Ishikawa (cell line): Measurements from ENCODE around the gene APOF.
A peak's percentile ranks its signal among the peaks of the same experiment; 100 is the strongest.

Experiments
- CEBPB ChIP-seq: IDR thresholded peaks from 2 replicates; pipeline ENCODE4 v1.6.1; 2012
- CREB1 ChIP-seq: IDR thresholded peaks from 2 replicates; pipeline ENCODE4 v1.6.1; 2012; ENCODE audit warnings: low read depth
- EGR1 ChIP-seq: IDR thresholded peaks from 2 replicates; pipeline ENCODE4 v1.6.1; 2012
- EP300 ChIP-seq: IDR thresholded peaks from 2 replicates; pipeline ENCODE4 v1.6.1; 2012; ENCODE audit warnings: borderline replicate concordance
- FOXM1 ChIP-seq: IDR thresholded peaks from 2 replicates; pipeline ENCODE4 v1.6.1; 2012; ENCODE audit warnings: low read depth, borderline replicate concordance
- NFIC ChIP-seq: IDR thresholded peaks from 2 replicates; pipeline ENCODE4 v1.6.1; 2012
- RAD21 ChIP-seq: IDR thresholded peaks from 2 replicates; pipeline ENCODE4 v1.6.1; 2012; ENCODE audit warnings: low read depth
- TAF1 ChIP-seq: IDR thresholded peaks from 2 replicates; pipeline ENCODE4 v1.6.1; 2012; ENCODE audit warnings: low read depth, mild to moderate bottlenecking
- TCF12 ChIP-seq: IDR thresholded peaks from 2 replicates; pipeline ENCODE4 v1.6.1; 2012; ENCODE audit warnings: low read depth
- TEAD4 ChIP-seq: IDR thresholded peaks from 2 replicates; pipeline ENCODE4 v1.6.1; 2012
- YY1 ChIP-seq: IDR thresholded peaks from 2 replicates; pipeline ENCODE4 v1.6.1; 2012; ENCODE audit warnings: low read depth
- ZBTB7A ChIP-seq: IDR thresholded peaks from 2 replicates; pipeline ENCODE4 v1.6.1; 2012; ENCODE audit warnings: low read depth
- TF ChIP-seq, protein P1 (sequence below): IDR thresholded peaks from 2 replicates; pipeline ENCODE4 v1.6.1; 2012
- TF ChIP-seq, protein P2 (sequence below): IDR thresholded peaks from 2 replicates; pipeline ENCODE4 v1.6.1; 2012
- TF ChIP-seq, protein P3 (sequence below): IDR thresholded peaks from 2 replicates; pipeline ENCODE4 v1.6.1; 2012; ENCODE audit warnings: low read depth, mild to moderate bottlenecking

The APOF gene

GRCh38 chr12:56333197-56333678, 29.4 kb downstream of the APOF start:
- TF ChIP-seq, protein P1, sequence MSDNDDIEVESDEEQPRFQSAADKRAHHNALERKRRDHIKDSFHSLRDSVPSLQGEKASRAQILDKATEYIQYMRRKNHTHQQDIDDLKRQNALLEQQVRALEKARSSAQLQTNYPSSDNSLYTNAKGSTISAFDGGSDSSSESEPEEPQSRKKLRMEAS, result no peak
- TF ChIP-seq EGR1, result 0 out of 2 replicates have a peak, but pooled peaks have one; percentile 24

- TF ChIP-seq FOXM1 (no peak), TCF12 (no peak), CREB1 (no peak), TEAD4 (no peak), EGR1 (no peak), TAF1 (no peak), ZBTB7A (no peak), RAD21 (no peak), EP300 (no peak), NFIC (no peak)
- TF ChIP-seq, protein P1, result no peak
- TF ChIP-seq, protein P2, sequence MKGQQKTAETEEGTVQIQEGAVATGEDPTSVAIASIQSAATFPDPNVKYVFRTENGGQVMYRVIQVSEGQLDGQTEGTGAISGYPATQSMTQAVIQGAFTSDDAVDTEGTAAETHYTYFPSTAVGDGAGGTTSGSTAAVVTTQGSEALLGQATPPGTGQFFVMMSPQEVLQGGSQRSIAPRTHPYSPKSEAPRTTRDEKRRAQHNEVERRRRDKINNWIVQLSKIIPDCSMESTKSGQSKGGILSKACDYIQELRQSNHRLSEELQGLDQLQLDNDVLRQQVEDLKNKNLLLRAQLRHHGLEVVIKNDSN, result no peak
- TF ChIP-seq, protein P3, sequence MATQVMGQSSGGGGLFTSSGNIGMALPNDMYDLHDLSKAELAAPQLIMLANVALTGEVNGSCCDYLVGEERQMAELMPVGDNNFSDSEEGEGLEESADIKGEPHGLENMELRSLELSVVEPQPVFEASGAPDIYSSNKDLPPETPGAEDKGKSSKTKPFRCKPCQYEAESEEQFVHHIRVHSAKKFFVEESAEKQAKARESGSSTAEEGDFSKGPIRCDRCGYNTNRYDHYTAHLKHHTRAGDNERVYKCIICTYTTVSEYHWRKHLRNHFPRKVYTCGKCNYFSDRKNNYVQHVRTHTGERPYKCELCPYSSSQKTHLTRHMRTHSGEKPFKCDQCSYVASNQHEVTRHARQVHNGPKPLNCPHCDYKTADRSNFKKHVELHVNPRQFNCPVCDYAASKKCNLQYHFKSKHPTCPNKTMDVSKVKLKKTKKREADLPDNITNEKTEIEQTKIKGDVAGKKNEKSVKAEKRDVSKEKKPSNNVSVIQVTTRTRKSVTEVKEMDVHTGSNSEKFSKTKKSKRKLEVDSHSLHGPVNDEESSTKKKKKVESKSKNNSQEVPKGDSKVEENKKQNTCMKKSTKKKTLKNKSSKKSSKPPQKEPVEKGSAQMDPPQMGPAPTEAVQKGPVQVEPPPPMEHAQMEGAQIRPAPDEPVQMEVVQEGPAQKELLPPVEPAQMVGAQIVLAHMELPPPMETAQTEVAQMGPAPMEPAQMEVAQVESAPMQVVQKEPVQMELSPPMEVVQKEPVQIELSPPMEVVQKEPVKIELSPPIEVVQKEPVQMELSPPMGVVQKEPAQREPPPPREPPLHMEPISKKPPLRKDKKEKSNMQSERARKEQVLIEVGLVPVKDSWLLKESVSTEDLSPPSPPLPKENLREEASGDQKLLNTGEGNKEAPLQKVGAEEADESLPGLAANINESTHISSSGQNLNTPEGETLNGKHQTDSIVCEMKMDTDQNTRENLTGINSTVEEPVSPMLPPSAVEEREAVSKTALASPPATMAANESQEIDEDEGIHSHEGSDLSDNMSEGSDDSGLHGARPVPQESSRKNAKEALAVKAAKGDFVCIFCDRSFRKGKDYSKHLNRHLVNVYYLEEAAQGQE, result no peak
Observed at GRCh38 chr12:56332512-56333196, 30.0 kb downstream of the APOF start.

DNA sequence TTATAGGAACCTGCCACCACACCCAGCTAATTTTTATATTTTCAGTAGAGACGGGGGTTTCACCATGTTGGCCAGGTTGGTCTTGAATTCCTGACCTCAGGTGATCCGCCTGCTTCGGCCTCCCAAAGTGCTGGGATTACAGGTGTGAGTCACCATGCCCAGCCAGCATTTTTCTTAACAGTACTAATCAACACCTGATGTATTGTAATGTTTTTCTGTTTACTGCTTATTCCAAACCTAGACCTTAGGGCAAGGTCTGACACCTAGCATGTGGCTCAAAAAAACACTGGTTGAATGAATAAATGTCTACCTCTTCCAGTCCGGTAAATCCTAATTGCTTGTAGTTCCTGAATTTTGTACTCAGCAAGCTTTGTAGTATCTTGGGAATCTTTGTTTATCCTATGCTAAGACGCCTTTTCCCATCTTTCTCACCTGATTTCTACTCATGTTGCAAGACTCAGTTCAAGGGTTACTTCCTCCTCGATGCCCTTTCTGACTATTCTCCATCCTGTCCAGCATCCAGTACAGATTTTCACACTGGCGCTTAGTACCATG, 31.6 kb downstream of the APOF start:
- TF ChIP-seq EP300 (no peak), FOXM1 (no peak), YY1 (no peak), NFIC (no peak), EGR1 (no peak), TAF1 (no peak), CEBPB (no peak)
- TF ChIP-seq, protein P1, result no peak
- TF ChIP-seq, protein P2, result no peak

GRCh38 chr12:56326533-56326932, 36.1 kb downstream of the APOF start:
- TF ChIP-seq NFIC (peak; percentile 43; the same call in 1 of the 2 replicates), YY1 (no peak), EGR1 (no peak), RAD21 (no peak)

DNA sequence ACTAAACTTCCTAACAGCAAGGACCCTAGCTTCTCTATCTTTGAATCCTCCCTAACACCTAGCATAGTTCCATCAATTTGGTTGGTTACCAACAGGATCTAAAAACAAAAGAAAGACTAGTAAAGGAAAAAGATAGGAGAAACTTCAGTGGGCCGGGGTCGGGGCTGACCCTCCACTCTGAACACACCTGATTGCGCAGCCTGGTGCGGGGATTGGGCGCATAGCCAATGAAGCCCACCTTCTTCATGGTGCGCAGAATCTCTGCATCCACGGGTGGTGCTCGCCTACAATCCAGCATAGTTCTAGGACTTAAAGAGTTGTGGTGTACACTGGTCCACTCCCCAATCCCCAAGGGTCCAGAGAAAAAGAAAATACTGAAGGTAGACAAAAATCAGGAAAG, 36.5 kb downstream of the APOF start:
- no peak for TF ChIP-seq NFIC
- TF ChIP-seq, protein P2, result no peak
- TF ChIP-seq EGR1, result no peak
- TF ChIP-seq TCF12, result no peak
- TF ChIP-seq RAD21, result no peak

DNA sequence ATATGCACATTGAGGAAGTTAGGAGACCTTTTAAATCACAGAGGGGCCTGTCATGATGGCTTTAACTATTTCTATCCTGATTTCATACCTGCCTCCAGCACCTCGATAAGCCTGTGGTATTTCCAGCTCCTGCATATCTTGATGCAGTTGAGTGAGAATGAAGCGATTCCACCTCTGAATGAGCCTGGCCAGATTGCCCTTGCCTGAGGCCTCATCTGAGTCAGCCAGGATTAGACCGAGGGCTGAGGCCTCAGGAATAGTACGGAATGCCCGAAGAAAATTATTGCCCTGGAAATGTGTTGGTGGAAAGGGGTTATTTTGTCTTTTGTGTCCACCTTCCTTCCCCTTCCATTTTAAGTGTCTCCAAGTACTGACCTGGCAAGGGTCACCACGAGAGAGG, 38.5 kb downstream of the APOF start:
- no peak for TF ChIP-seq NFIC
- no peak for TF ChIP-seq TAF1
- TF ChIP-seq FOXM1, result no peak

DNA sequence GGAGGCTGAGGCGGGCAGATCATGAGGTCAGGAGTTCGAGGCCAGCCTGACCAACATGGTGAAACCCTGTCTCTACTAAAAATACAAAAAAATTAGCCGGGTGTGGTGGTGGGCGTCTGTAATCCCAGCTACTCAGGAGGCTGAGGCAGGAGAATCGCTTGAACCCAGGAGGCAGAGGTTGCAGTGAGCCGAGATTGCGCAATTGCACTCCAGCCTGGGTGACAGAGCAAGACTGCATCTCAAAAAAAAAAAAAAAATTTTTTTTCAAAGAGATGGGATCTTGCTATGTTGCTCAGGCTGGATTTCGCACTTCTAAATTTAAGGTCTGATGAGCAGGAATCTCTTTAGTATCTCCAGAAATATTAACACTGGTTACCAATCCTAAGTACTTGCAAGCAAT, 41.0 kb downstream of the APOF start:
- peak; percentile 91 for TF ChIP-seq CEBPB

- no peak for TF ChIP-seq YY1
- TF ChIP-seq, protein P1, result no peak
Observed at GRCh38 chr12:56321027-56321426, 41.6 kb downstream of the APOF start.
